Astrocyte (in vitro differentiated cells and primary cell): ENCODE results near the gene OR2B2.

Source experiments
- CTCF ChIP-seq: IDR thresholded peaks from 2 replicates; pipeline ENCODE4 v1.5.1; 2011; ENCODE audit warnings: low read depth, mild to moderate bottlenecking, inconsistent platforms, low read length, moderate library complexity; ENCODE audit not compliant: insufficient read depth
- EZH2 ChIP-seq: IDR thresholded peaks from 2 replicates; pipeline ENCODE4 v1.6.1; 2012; ENCODE audit warnings: mild to moderate bottlenecking, low read length, inconsistent platforms; ENCODE audit not compliant: insufficient read depth

GRCh38 chr6:27957516-27957915 is 45.3 kb upstream of the OR2B2 start:
- TF ChIP-seq CTCF (no peak), EZH2 (no peak)
